Adipocyte (in vitro differentiated cells): ENCODE results near the gene AGPS.
"Not testable (repeated sequence)": the region's sequence is repeated elsewhere in the genome, so short reads cannot be mapped to it uniquely, and the experiment has no call there.

Experiments used
- DNase-seq: peaks from one replicate; pipeline ENCODE4 v3.0.0-alpha.2; 2015; ENCODE audit warnings: low read depth
- H3K27me3 ChIP-seq: replicated peaks from 2 replicates; pipeline ENCODE4 v1.7.0; 2013; ENCODE audit warnings: mild to moderate bottlenecking, low read length, moderate library complexity; ENCODE audit not compliant: control insufficient read depth, insufficient read depth
- H3K36me3 ChIP-seq: 2 replicates; pipeline ENCODE4 v1.7.0; 2013; ENCODE audit warnings: low read length, mild to moderate bottlenecking, moderate library complexity; ENCODE audit not compliant: control insufficient read depth, insufficient read depth, severe bottlenecking
- H3K4me1 ChIP-seq: 2 replicates; pipeline ENCODE4 v1.7.0; 2013; ENCODE audit warnings: mild to moderate bottlenecking, low read length, moderate library complexity; ENCODE audit not compliant: control insufficient read depth, insufficient read depth
- H3K4me3 ChIP-seq: 2 replicates; pipeline ENCODE4 v1.7.0; 2013; ENCODE audit warnings: mild to moderate bottlenecking, low read length, moderate library complexity
- H3K9ac ChIP-seq: 2 replicates; pipeline ENCODE4 v1.7.0; 2013; ENCODE audit warnings: mild to moderate bottlenecking, low read length, moderate library complexity
- H3K9me3 ChIP-seq: 2 replicates; pipeline ENCODE4 v1.7.0; 2013; ENCODE audit warnings: mild to moderate bottlenecking, low read length, moderate library complexity; ENCODE audit not compliant: control insufficient read depth

AGPS gene

GRCh38 chr2:177424120-177424519 lies 31.5 kb downstream of the AGPS start:
- H3K36me3 ChIP-seq, H3K4me3 ChIP-seq, H3K27me3 ChIP-seq, H3K9ac ChIP-seq, H3K4me1 ChIP-seq, H3K9me3 ChIP-seq, DNase-seq: not testable (repeated sequence)

- H3K4me1 ChIP-seq, H3K9me3 ChIP-seq, H3K27me3 ChIP-seq, H3K9ac ChIP-seq, H3K36me3 ChIP-seq, DNase-seq, H3K4me3 ChIP-seq: not testable (repeated sequence)
These were observed 32.0 kb downstream of the AGPS start for GRCh38 chr2:177424620-177425019.

GRCh38 chr2:177427316-177427715 lies 34.7 kb downstream of the AGPS start:
- no peak for DNase-seq
- H3K4me3 ChIP-seq, result no peak overlapping the region
- H3K27me3 ChIP-seq, result no peaks in the 10 kb centered on the region
- peaks cover 12% of the 10 kb centered on the region for H3K4me1 ChIP-seq
- peaks cover 6% of the 10 kb centered on the region for H3K9me3 ChIP-seq
- H3K36me3 ChIP-seq, result no peaks in the 10 kb centered on the region
- H3K9ac ChIP-seq, result no peak overlapping the region

GRCh38 chr2:177427936-177428335 lies 35.4 kb downstream of the AGPS start:
- peaks cover 12% of the 10 kb centered on the region for H3K4me1 ChIP-seq
- peaks cover 12% of the 10 kb centered on the region for H3K9me3 ChIP-seq
- not testable (repeated sequence) for H3K27me3 ChIP-seq, H3K36me3 ChIP-seq, H3K4me3 ChIP-seq, DNase-seq, H3K9ac ChIP-seq

GRCh38 chr2:177429688-177430325 lies 37.2 kb downstream of the AGPS start:
- peak; percentile 76 for DNase-seq
- Histone ChIP-seq H3K9me3 (peaks cover 25% of the 10 kb centered on the region), H3K4me3 (no peak overlapping the region), H3K27me3 (no peaks in the 10 kb centered on the region), H3K4me1 (peaks cover 12% of the 10 kb centered on the region), H3K9ac (no peak overlapping the region), H3K36me3 (peaks cover 5% of the 10 kb centered on the region)

- peak; percentile 27 for DNase-seq
- H3K4me3 ChIP-seq, result no peak overlapping the region
- H3K4me1 ChIP-seq, result peaks cover 12% of the 10 kb centered on the region
- peaks cover 5% of the 10 kb centered on the region for H3K36me3 ChIP-seq
- peaks cover 25% of the 10 kb centered on the region for H3K9me3 ChIP-seq
- no peaks in the 10 kb centered on the region for H3K27me3 ChIP-seq
- no peak overlapping the region for H3K9ac ChIP-seq
These were observed 37.8 kb downstream of the AGPS start for GRCh38 chr2:177430411-177430810.

- not testable (repeated sequence) for H3K4me3 ChIP-seq, H3K9ac ChIP-seq, H3K36me3 ChIP-seq, H3K27me3 ChIP-seq, DNase-seq
- peaks cover 25% of the 10 kb centered on the region for H3K9me3 ChIP-seq
- H3K4me1 ChIP-seq, result peaks cover 12% of the 10 kb centered on the region
These were observed 38.6 kb downstream of the AGPS start for GRCh38 chr2:177431111-177431725.

- H3K27me3 ChIP-seq, result no peaks in the 10 kb centered on the region
- H3K9me3 ChIP-seq, result peaks cover 19% of the 10 kb centered on the region
- no peak for DNase-seq
- no peak overlapping the region for H3K9ac ChIP-seq
- H3K4me1 ChIP-seq, result peaks cover 12% of the 10 kb centered on the region
- no peak overlapping the region for H3K4me3 ChIP-seq
- H3K36me3 ChIP-seq, result peaks cover 5% of the 10 kb centered on the region
These were observed 40.1 kb downstream of the AGPS start for GRCh38 chr2:177432703-177433102.

- Histone ChIP-seq H3K9me3 (peaks cover 19% of the 10 kb centered on the region), H3K9ac (no peak overlapping the region), H3K36me3 (peaks cover 11% of the 10 kb centered on the region), H3K4me3 (no peak overlapping the region), H3K27me3 (no peaks in the 10 kb centered on the region), H3K4me1 (peaks cover 12% of the 10 kb centered on the region)
- no peak for DNase-seq
These were observed 40.8 kb downstream of the AGPS start for GRCh38 chr2:177433402-177433801.

GRCh38 chr2:177434475-177434874 lies 41.9 kb downstream of the AGPS start:
- Histone ChIP-seq H3K4me3 (no peak overlapping the region), H3K9me3 (peaks cover 19% of the 10 kb centered on the region), H3K9ac (no peak overlapping the region), H3K4me1 (peaks cover 12% of the 10 kb centered on the region), H3K27me3 (no peaks in the 10 kb centered on the region), H3K36me3 (peaks cover 17% of the 10 kb centered on the region)
- DNase-seq, result no peak

GRCh38 chr2:177445200-177445599 lies 52.6 kb downstream of the AGPS start:
- H3K36me3 ChIP-seq, result peaks cover 41% of the 10 kb centered on the region

GRCh38 chr2:177448031-177448430 lies 55.5 kb downstream of the AGPS start:
- Histone ChIP-seq H3K9me3 (no peaks in the 10 kb centered on the region), H3K27me3 (no peaks in the 10 kb centered on the region), H3K9ac (no peak overlapping the region), H3K4me1 (no peaks in the 10 kb centered on the region), H3K4me3 (no peak overlapping the region), H3K36me3 (peaks cover 30% of the 10 kb centered on the region)
- DNase-seq, result no peak

More at GRCh38 chr2:177445200-177445599, 52.6 kb downstream of the AGPS start:
- Histone ChIP-seq H3K9ac (no peak overlapping the region), H3K4me3 (no peak overlapping the region), H3K4me1 (no peaks in the 10 kb centered on the region), H3K27me3 (no peaks in the 10 kb centered on the region), H3K9me3 (no peaks in the 10 kb centered on the region)
- DNase-seq, result no peak
